Measurements from ENCODE around the gene SPG21. TPM values are rescaled to one million over a fixed set of nuclear protein-coding genes. Genes with fewer than 3 reads are reported as not detected.

The SPG21 gene
- 10 to 100 TPM; 55.1 to 57.0 TPM for total RNA-seq

GRCh38 chr15:64989416-64990167 lies at the start of gene SPG21:
Gene SPG21 (minus strand): TSS chr15:64989914. CDS start chr15:64983569, 6,345 bp downstream.
- no peaks in the 10 kb centered on the region for H3K27me3 Mint-ChIP-seq
- POLR2A ChIA-PET: interaction anchor here (0.6 to 1.8 kb wide), 6 partner anchors 96 to 607 kb away, joined by 3 to 10 read pairs (median 3); partner anchors contain the start of gene RNU5B-1
- peaks cover 37% of the 10 kb centered on the region for H3K4me1 Mint-ChIP-seq
- H3K36me3 Mint-ChIP-seq: peaks cover 2% of the 10 kb centered on the region
- H3K9me3 Mint-ChIP-seq: no peaks in the 10 kb centered on the region
- peak within 1 kb of the TSS; percentile 94 for H3K4me3 Mint-ChIP-seq
- DNase-seq (peak; percentile 97), ATAC-seq (ENCODE audit: low read depth) (peak; percentile 94)
- H3K27ac Mint-ChIP-seq: peak within 1 kb of the TSS; percentile 90

GRCh38 chr15:65038836-65039235 lies 49.1 kb upstream of the SPG21 start:
- Mint-ChIP-seq H3K9me3 (no peaks in the 10 kb centered on the region), H3K4me1 (peaks cover 1% of the 10 kb centered on the region), H3K36me3 (no peaks in the 10 kb centered on the region), H3K27ac (no peak overlapping the region), H3K27me3 (peaks cover 7% of the 10 kb centered on the region), H3K4me3 (no peak overlapping the region)
- POLR2A ChIA-PET: no interaction called here
- no peak for DNase-seq
- no peak for ATAC-seq (ENCODE audit: low read depth)

- ATAC-seq (ENCODE audit: low read depth): no peak
- peaks cover 6% of the 10 kb centered on the region for H3K27me3 Mint-ChIP-seq
- H3K36me3 Mint-ChIP-seq: no peaks in the 10 kb centered on the region
- no peak overlapping the region for H3K27ac Mint-ChIP-seq
- no peaks in the 10 kb centered on the region for H3K9me3 Mint-ChIP-seq
- peaks cover 4% of the 10 kb centered on the region for H3K4me1 Mint-ChIP-seq
- no peak overlapping the region for H3K4me3 Mint-ChIP-seq
- POLR2A ChIA-PET: no interaction called here
- no peak for DNase-seq
Measured at GRCh38 chr15:65038428-65038827, 48.7 kb upstream of the SPG21 start.

GRCh38 chr15:65037309-65037708 lies 47.6 kb upstream of the SPG21 start:
- H3K36me3 Mint-ChIP-seq: no peaks in the 10 kb centered on the region
- H3K27ac Mint-ChIP-seq: no peak overlapping the region
- no peaks in the 10 kb centered on the region for H3K9me3 Mint-ChIP-seq
- H3K27me3 Mint-ChIP-seq: peaks cover 7% of the 10 kb centered on the region
- DNase-seq: no peak
- no peak for ATAC-seq (ENCODE audit: low read depth)
- peaks cover 7% of the 10 kb centered on the region for H3K4me1 Mint-ChIP-seq
- H3K4me3 Mint-ChIP-seq: no peak overlapping the region
- POLR2A ChIA-PET: no interaction called here

- Mint-ChIP-seq H3K27ac (no peak overlapping the region), H3K9me3 (no peaks in the 10 kb centered on the region), H3K27me3 (peaks cover 21% of the 10 kb centered on the region), H3K4me1 (peaks cover 7% of the 10 kb centered on the region), H3K36me3 (no peaks in the 10 kb centered on the region), H3K4me3 (no peak overlapping the region)
- DNase-seq: no peak
- POLR2A ChIA-PET: interaction anchor here (1.5 kb wide), 1 partner anchor 266 kb away, joined by 4 read pairs; no protein-coding TSS in a partner anchor
- ATAC-seq (ENCODE audit: low read depth): no peak
Measured at GRCh38 chr15:65034719-65035118, 45.0 kb upstream of the SPG21 start.

GRCh38 chr15:65033659-65034269 lies 44.0 kb upstream of the SPG21 start:
- POLR2A ChIA-PET: interaction anchor here (1.5 kb wide), 1 partner anchor 267 kb away, joined by 4 read pairs; no protein-coding TSS in a partner anchor
- no peak overlapping the region for H3K27ac Mint-ChIP-seq
- ATAC-seq (ENCODE audit: low read depth): no peak
- H3K4me3 Mint-ChIP-seq: no peak overlapping the region
- H3K36me3 Mint-ChIP-seq: no peaks in the 10 kb centered on the region
- no peak for DNase-seq
- H3K9me3 Mint-ChIP-seq: no peaks in the 10 kb centered on the region
- H3K4me1 Mint-ChIP-seq: peaks cover 7% of the 10 kb centered on the region
- peaks cover 21% of the 10 kb centered on the region for H3K27me3 Mint-ChIP-seq

- Mint-ChIP-seq H3K36me3 (no peaks in the 10 kb centered on the region), H3K4me1 (peaks cover 12% of the 10 kb centered on the region), H3K9me3 (no peaks in the 10 kb centered on the region), H3K27me3 (peaks cover 21% of the 10 kb centered on the region), H3K4me3 (no peak overlapping the region), H3K27ac (no peak overlapping the region)
- POLR2A ChIA-PET: interaction anchor here (1.5 kb wide), 1 partner anchor 267 kb away, joined by 4 read pairs; no protein-coding TSS in a partner anchor
- DNase-seq (no peak), ATAC-seq (ENCODE audit: low read depth) (peak; percentile 27)
Measured at GRCh38 chr15:65032801-65033537, 43.3 kb upstream of the SPG21 start.

GRCh38 chr15:65029736-65030208 lies 40.1 kb upstream of the SPG21 start:
- peaks cover 14% of the 10 kb centered on the region for H3K4me1 Mint-ChIP-seq
- H3K27ac Mint-ChIP-seq: no peak overlapping the region
- peaks cover 17% of the 10 kb centered on the region for H3K27me3 Mint-ChIP-seq
- no peaks in the 10 kb centered on the region for H3K9me3 Mint-ChIP-seq
- peak overlapping the region; percentile 55 for H3K4me3 Mint-ChIP-seq
- DNase-seq: no peak
- POLR2A ChIA-PET: no interaction called here
- no peaks in the 10 kb centered on the region for H3K36me3 Mint-ChIP-seq
- no peak for ATAC-seq (ENCODE audit: low read depth)

- DNase-seq (peak; percentile 93), ATAC-seq (ENCODE audit: low read depth) (peak; percentile 92)
- POLR2A ChIA-PET: no interaction called here
- no peaks in the 10 kb centered on the region for H3K9me3 Mint-ChIP-seq
- no peaks in the 10 kb centered on the region for H3K36me3 Mint-ChIP-seq
- H3K27me3 Mint-ChIP-seq: peaks cover 17% of the 10 kb centered on the region
- H3K4me1 Mint-ChIP-seq: peaks cover 14% of the 10 kb centered on the region
- H3K27ac Mint-ChIP-seq: peak within 1 kb of the TSS; percentile 83
- H3K4me3 Mint-ChIP-seq: peak within 1 kb of the TSS; percentile 91
Measured at GRCh38 chr15:65028921-65029735, 39.4 kb upstream of the SPG21 start, which contains the start of gene MTFMT. Gene MTFMT (minus strand): TSS chr15:65029639. CDS start chr15:65029613, 26 bp downstream.

GRCh38 chr15:65028338-65028737 lies 38.6 kb upstream of the SPG21 start:
- Mint-ChIP-seq H3K4me1 (peaks cover 10% of the 10 kb centered on the region), H3K27ac (peak overlapping the region; percentile 83), H3K9me3 (no peaks in the 10 kb centered on the region), H3K36me3 (peaks cover 4% of the 10 kb centered on the region), H3K27me3 (peaks cover 17% of the 10 kb centered on the region), H3K4me3 (peak overlapping the region; percentile 91)
- ATAC-seq (ENCODE audit: low read depth) (no peak), DNase-seq (no peak)
- POLR2A ChIA-PET: interaction anchor here (0.8 kb wide), 1 partner anchor 276 kb away, joined by 3 read pairs; the partner anchor contains the start of gene RNU5B-1

- Mint-ChIP-seq H3K27me3 (peaks cover 16% of the 10 kb centered on the region), H3K4me3 (peak overlapping the region; percentile 91), H3K4me1 (peaks cover 8% of the 10 kb centered on the region), H3K27ac (peak overlapping the region; percentile 83), H3K9me3 (no peaks in the 10 kb centered on the region), H3K36me3 (peaks cover 7% of the 10 kb centered on the region)
- ATAC-seq (ENCODE audit: low read depth) (no peak), DNase-seq (no peak)
- POLR2A ChIA-PET: interaction anchor here (0.8 kb wide), 1 partner anchor 277 kb away, joined by 3 read pairs; the partner anchor contains the start of gene RNU5B-1
Measured at GRCh38 chr15:65027593-65027992, 37.9 kb upstream of the SPG21 start.

GRCh38 chr15:65026756-65027155 lies 37.0 kb upstream of the SPG21 start:
- peaks cover 10% of the 10 kb centered on the region for H3K27me3 Mint-ChIP-seq
- DNase-seq (no peak), ATAC-seq (ENCODE audit: low read depth) (no peak)
- H3K4me1 Mint-ChIP-seq: peaks cover 8% of the 10 kb centered on the region
- no peaks in the 10 kb centered on the region for H3K9me3 Mint-ChIP-seq
- no peak overlapping the region for H3K27ac Mint-ChIP-seq
- POLR2A ChIA-PET: no interaction called here
- H3K4me3 Mint-ChIP-seq: no peak overlapping the region
- H3K36me3 Mint-ChIP-seq: peaks cover 7% of the 10 kb centered on the region
